ENCODE measurements around the gene MAGEE1.

GRCh38 chrX:76420237-76420636 is 7.3 kb upstream of the MAGEE1 start:
- no peak for TF ChIP-seq CTCF (conservative IDR thresholded peaks at IDR 0.05; ENCODE audit: low read depth, low read length)
- no peak for TF ChIP-seq EZH2 (IDR thresholded peaks at IDR 0.05; ENCODE audit: borderline replicate concordance, low read depth, low read length, poor library complexity, severe bottlenecking)
